ENCODE measurements around the gene AANAT. TPM values are rescaled to one million over a fixed set of nuclear protein-coding genes. Genes with fewer than 3 reads are reported as not detected.

AANAT gene
- polyA plus RNA-seq, 2 of the 4 experiments (the other 2 are of a cell fraction), result 0.08 TPM; not detected in 1

DNA sequence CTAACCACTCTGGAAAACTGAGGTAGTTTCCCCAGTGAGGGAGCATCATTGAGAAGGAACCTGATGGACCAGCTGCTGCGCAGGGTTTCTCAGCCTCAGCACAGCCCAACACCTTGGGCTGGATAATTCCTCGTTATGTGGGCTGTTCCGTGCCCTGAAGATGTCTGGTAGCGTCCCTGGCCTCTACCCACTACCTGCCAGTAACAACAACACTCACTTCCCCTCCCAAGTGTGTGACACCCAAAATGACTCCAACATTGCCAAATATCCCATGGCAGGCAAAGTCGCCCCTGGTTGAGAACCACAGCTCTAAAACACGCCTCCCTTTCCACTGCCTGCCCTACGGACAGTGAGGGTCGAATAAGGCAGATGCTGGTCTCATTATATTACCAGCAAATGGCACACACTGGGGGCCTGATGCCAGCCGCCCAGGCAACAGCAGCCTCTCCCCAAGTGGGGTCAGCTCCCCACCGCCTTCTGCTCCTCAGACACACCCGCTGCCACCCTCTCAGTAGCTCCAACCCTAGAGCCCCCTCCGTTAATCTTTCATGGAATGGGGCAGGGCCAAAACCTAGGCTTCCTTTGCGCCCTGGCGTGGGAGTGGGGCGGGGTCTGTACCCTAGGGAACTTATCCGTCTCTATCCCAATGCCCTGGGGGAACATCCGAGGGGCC, 32.8 kb downstream of the AANAT start:
- POLR2A ChIA-PET, result interaction anchor here (2.1 kb wide), 1 partner anchor 10 kb away, joined by 6 read pairs; no protein-coding TSS in a partner anchor
- peak overlapping the region; percentile 81 for H3K4me3 ChIP-seq

DNA sequence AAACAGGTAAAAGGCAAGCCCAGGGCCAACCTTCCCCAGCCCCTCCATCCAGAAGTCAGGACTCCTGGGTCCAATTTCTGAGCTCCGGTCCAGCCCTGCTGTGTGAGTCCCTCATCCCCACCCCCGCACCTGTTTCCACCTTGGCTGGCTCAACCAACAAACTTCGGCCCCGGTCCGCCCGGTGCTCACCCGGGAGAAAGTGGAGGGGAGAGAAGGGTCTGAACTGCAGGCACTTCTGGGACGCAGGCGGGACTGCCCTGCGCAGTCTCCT, 33.3 kb downstream of the AANAT start:
- Histone ChIP-seq H3K4me2 (peak overlapping the region; percentile 91), H3K27ac (peak overlapping the region; percentile 83 to 96), H3K4me1 (peaks cover 41% of the 10 kb centered on the region), H3K4me3 (peak overlapping the region; percentile 81), H3K9me3 (no peaks in the 10 kb centered on the region)
- POLR2A ChIA-PET, result interaction anchor here (2.1 kb wide), 1 partner anchor 11 kb away, joined by 6 read pairs; no protein-coding TSS in a partner anchor
- FAIRE-seq (no peak), ATAC-seq (peak; percentile 35 to 48; a peak in 5 of 6 replicates), DNase-seq (ENCODE audit: low read depth in 1 of 2, low spot score in 1 of 2) (no peak)
- TF ChIP-seq RFX5 (IDR thresholded peaks at IDR 0.05) (no peak), POLR2AphosphoS2 (conservative IDR thresholded peaks at IDR 0.05; ENCODE audit: low read length) (no peak), MYC (IDR thresholded peaks at IDR 0.05; ENCODE audit: borderline replicate concordance, low read length) (no peak), MAZ (IDR thresholded peaks at IDR 0.05; ENCODE audit: borderline replicate concordance, low read depth, low read length) (no peak), MAFK (IDR thresholded peaks at IDR 0.05; ENCODE audit: partially characterized antibody) (no peak), RNF2 (IDR thresholded peaks at IDR 0.05; ENCODE audit: borderline replicate concordance, low read depth) (no peak), SMC3 (IDR thresholded peaks at IDR 0.05) (no peak), ZSCAN20 (CRISPR knock-in tag; IDR thresholded peaks at IDR 0.05) (no peak)
- 5% methylated on average over 6 of the region's 10 CpGs for WGBS (ENCODE audit: missing lambda C conversion rate)
- CTCF ChIA-PET, result interaction anchor here (0.9 to 64.5 kb wide), 8 partner anchors 9 to 130 kb away, joined by 3 to 1994 read pairs (median 6); partner anchors contain the start of genes AANAT and UBE2O

More for the DNA sequence above, 32.8 kb downstream of the AANAT start:
- Histone ChIP-seq H3K4me1 (peaks cover 41% of the 10 kb centered on the region), H3K27ac (peak overlapping the region; percentile 83 to 96), H3K9me3 (no peaks in the 10 kb centered on the region), H3K4me2 (peak overlapping the region; percentile 91)
- DNase-seq (ENCODE audit: low read depth in 1 of 2, low spot score in 1 of 2) (no peak), FAIRE-seq (no peak), ATAC-seq (peak in 1 of 2 experiments; percentile 14; a peak in 3 of 6 replicates)
- TF ChIP-seq, protein P1, sequence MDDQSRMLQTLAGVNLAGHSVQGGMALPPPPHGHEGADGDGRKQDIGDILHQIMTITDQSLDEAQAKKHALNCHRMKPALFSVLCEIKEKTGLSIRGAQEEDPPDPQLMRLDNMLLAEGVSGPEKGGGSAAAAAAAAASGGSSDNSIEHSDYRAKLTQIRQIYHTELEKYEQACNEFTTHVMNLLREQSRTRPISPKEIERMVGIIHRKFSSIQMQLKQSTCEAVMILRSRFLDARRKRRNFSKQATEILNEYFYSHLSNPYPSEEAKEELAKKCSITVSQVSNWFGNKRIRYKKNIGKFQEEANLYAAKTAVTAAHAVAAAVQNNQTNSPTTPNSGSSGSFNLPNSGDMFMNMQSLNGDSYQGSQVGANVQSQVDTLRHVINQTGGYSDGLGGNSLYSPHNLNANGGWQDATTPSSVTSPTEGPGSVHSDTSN (IDR thresholded peaks at IDR 0.05), result no peak
- TF ChIP-seq TP53 (CRISPR knock-in tag; IDR thresholded peaks at IDR 0.05) (no peak), RFX5 (IDR thresholded peaks at IDR 0.05) (no peak), ZFP36 (IDR thresholded peaks at IDR 0.05; ENCODE audit: borderline replicate concordance, partially characterized antibody) (no peak), HOXB13 (CRISPR knock-in tag; IDR thresholded peaks at IDR 0.05; ENCODE audit: low read depth) (no peak), ZC3H11A (IDR thresholded peaks at IDR 0.05) (no peak), RCOR1 (IDR thresholded peaks at IDR 0.05; ENCODE audit: low read depth, low read length) (no peak), MAZ (IDR thresholded peaks at IDR 0.05; ENCODE audit: borderline replicate concordance, low read depth, low read length) (no peak), ZSCAN20 (CRISPR knock-in tag; IDR thresholded peaks at IDR 0.05) (no peak), PHF8 (IDR thresholded peaks at IDR 0.05; ENCODE audit: borderline replicate concordance, low read depth) (no peak), CBX8 (IDR thresholded peaks at IDR 0.05) (no peak), FOSL2 (IDR thresholded peaks at IDR 0.05) (no peak), FOSL2 (CRISPR knock-in tag; IDR thresholded peaks at IDR 0.05) (no peak), E2F6 (IDR thresholded peaks at IDR 0.05; ENCODE audit: borderline replicate concordance, low read depth) (no peak), CHD4 (IDR thresholded peaks at IDR 0.05; ENCODE audit: borderline replicate concordance) (no peak), RAD21 (conservative IDR thresholded peaks at IDR 0.05 in 1 of 2, IDR thresholded peaks at IDR 0.05 in 1 of 2) (no peak), FOXS1 (CRISPR knock-in tag; IDR thresholded peaks at IDR 0.05) (no peak), ESRRA (IDR thresholded peaks at IDR 0.05; ENCODE audit: borderline replicate concordance, low read length) (no peak), SREBF2 (IDR thresholded peaks at IDR 0.05) (no peak)
- TF ChIP-seq, protein P2, sequence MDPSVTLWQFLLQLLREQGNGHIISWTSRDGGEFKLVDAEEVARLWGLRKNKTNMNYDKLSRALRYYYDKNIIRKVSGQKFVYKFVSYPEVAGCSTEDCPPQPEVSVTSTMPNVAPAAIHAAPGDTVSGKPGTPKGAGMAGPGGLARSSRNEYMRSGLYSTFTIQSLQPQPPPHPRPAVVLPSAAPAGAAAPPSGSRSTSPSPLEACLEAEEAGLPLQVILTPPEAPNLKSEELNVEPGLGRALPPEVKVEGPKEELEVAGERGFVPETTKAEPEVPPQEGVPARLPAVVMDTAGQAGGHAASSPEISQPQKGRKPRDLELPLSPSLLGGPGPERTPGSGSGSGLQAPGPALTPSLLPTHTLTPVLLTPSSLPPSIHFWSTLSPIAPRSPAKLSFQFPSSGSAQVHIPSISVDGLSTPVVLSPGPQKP (IDR thresholded peaks at IDR 0.05; ENCODE audit: low read depth, low read length), result no peak
- TF ChIP-seq, protein P3, sequence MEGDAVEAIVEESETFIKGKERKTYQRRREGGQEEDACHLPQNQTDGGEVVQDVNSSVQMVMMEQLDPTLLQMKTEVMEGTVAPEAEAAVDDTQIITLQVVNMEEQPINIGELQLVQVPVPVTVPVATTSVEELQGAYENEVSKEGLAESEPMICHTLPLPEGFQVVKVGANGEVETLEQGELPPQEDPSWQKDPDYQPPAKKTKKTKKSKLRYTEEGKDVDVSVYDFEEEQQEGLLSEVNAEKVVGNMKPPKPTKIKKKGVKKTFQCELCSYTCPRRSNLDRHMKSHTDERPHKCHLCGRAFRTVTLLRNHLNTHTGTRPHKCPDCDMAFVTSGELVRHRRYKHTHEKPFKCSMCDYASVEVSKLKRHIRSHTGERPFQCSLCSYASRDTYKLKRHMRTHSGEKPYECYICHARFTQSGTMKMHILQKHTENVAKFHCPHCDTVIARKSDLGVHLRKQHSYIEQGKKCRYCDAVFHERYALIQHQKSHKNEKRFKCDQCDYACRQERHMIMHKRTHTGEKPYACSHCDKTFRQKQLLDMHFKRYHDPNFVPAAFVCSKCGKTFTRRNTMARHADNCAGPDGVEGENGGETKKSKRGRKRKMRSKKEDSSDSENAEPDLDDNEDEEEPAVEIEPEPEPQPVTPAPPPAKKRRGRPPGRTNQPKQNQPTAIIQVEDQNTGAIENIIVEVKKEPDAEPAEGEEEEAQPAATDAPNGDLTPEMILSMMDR (IDR thresholded peaks at IDR 0.05), result no peak
- WGBS (ENCODE audit: missing lambda C conversion rate), result 23% methylated on average over 17 of the region's 17 CpGs
- CTCF ChIA-PET, result interaction anchor here (0.5 to 64.5 kb wide), 12 partner anchors 6 to 130 kb away, joined by 3 to 1994 read pairs (median 6); partner anchors contain the start of genes AANAT and UBE2O
